HG02981 (cell line): ENCODE measurements around the gene KRTAP1-4.
"Not testable (repeated sequence)": the region's sequence is repeated elsewhere in the genome, so short reads cannot be mapped to it uniquely, and the experiment has no call there.

ENCODE experiments used
- ATAC-seq: cut with Tn5 transposase; IDR thresholded peaks from one replicate; pipeline ENCODE4 v1.9.1; 2021; ENCODE audit warnings: mild to moderate bottlenecking, moderate library complexity; ENCODE audit not compliant: unreplicated experiment

KRTAP1-4 gene

GRCh38 chr17:41029633-41030245 is at the start of gene KRTAP1-4:
Gene KRTAP1-4, minus strand, starts transcription at chr17:41030195. Its CDS starts 117 bp downstream, at chr17:41030078.
- no peak for ATAC-seq

GRCh38 chr17:41076788-41077187 is 46.8 kb upstream of the KRTAP1-4 start:
- ATAC-seq = no peak

DNA sequence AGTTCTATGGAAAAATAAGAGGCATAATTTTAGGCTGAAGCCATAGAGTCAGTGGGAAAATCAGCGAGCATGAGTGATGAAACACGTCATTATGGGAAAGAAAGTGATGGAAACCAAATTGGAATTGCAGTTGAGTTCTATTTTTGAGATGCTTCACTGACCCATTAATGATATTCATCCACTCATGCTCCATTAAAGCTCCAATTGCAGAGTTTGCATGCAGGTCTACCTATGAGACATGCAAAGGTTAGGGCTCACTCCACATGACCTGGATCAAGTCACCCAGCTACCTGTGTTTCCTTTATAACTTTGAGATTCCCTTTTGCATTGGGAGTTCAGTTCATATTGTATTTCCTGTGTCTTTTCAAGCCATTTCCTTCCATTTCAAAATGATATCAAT is 43.7 kb upstream of the KRTAP1-4 start:
- ATAC-seq = no peak

DNA sequence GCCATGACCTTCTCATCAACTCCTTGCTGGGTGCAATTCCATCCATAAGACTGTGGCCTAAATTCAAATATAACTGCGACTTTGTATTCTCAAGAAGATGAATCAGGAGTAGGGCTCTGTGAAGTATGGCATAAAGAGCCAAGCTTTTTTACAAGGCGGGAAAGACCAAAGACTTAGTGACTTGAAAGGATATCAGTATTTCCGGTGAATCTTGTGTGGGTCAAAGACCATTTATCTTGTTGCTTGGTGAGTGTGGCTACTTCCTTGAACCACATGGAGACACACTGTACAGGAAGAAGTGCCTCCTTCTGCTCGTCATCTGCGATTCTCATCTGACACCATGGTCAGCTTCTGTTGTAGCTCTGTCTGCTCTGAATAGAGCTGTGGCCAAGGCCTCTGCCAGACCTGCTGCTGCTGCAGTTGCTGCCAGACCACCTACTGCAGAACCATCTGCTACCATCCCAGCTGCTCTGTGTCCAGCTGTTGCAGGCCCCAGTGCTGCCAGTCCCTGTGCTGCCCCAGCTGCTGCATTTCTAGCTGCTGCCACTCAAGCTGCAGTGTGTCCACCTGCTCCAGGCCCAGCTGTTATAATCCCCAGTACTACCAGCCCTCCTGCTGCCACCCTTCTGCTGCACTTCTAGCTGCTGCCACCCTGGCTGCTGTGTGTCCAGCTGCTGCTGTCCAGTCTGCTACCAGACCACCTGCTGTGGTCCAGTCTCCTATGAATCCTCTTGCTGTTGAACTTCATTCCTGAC is 41.8 kb upstream of the KRTAP1-4 start:
- no peak for ATAC-seq

- no peak for ATAC-seq
Observed at GRCh38 chr17:41069031-41069430, 39.0 kb upstream of the KRTAP1-4 start.

DNA sequence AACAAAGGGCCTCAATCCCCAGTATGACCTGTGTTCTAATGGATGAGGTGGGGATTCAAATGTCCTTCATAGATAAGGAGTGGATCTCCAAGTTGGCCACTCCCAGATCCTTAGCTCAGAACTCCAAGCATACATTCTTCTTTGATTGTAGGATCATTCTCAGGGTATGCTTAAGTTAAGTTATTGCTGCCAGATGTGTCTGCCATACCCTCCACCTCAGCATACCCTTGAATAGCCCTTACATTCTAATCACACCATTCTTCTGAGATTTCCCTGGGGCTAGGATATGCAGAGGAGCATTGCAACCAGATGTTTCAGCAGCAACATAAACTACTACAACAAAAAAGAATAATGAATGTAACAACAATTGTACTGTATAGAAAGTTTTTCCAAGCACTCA is 37.3 kb upstream of the KRTAP1-4 start:
- ATAC-seq = no peak

- ATAC-seq = no peak
Observed at GRCh38 chr17:41065829-41066624, 36.0 kb upstream of the KRTAP1-4 start, which contains the start of gene KRTAP2-4. Gene KRTAP2-4, minus strand, starts transcription at chr17:41065879. Its CDS starts 34 bp downstream, at chr17:41065845.

- ATAC-seq = not testable (repeated sequence)
Observed at GRCh38 chr17:41065016-41065689, 35.2 kb upstream of the KRTAP1-4 start.

- ATAC-seq = no peak
Observed at GRCh38 chr17:41064301-41064700, 34.3 kb upstream of the KRTAP1-4 start.

- no peak for ATAC-seq
Observed at GRCh38 chr17:41063449-41063848, 33.5 kb upstream of the KRTAP1-4 start.

DNA sequence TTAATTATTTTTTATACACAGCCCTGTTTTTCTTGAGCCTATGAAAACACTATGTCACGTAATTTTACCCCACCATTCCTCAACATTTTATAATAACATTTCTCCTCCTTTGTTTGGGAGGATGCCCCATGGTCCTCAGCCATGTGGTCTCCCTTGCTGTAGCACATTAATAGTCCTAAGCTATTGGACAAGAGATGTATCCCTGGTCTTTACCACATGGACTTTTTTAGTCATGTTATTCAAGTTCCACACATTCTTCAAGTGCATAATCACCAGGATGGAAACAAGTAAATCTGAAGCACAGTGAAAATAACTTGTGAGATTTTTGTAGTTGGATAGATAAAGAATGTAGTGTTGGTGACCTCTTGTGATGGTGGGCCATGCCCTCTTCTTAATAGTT is 32.0 kb upstream of the KRTAP1-4 start:
- ATAC-seq = no peak

DNA sequence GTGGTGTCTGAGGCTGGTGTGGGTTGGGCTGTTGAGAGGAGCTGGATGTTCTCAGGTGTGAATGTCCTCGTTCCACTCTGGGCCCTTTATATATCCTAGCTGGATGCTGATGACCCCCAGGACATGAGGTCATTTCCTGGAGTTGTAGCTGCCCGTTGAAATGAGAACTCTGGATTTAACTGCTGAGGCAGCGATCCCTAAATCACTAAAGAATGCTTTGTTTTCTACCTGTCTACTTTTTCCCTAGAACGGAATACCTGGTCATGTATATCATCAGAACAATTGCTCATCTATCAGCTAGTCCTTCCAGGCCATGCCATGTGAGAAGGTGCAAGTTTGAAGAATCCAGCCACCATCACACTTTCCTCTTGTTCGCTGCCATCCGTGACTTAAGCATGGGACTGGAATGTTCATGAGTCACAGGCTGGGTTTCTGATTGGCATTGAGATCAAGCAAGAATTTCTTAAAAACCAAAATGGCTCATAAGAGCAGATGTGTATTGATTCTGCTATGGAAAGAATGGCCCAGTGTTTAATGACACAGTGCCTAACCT is 30.1 kb upstream of the KRTAP1-4 start, which contains the start of gene KRTAP2-3:
Gene KRTAP2-3, minus strand, starts transcription at position 63 of the 553 bp plus-strand sequence. CDS start 64 bp downstream, outside the sequence.
- ATAC-seq = no peak

DNA sequence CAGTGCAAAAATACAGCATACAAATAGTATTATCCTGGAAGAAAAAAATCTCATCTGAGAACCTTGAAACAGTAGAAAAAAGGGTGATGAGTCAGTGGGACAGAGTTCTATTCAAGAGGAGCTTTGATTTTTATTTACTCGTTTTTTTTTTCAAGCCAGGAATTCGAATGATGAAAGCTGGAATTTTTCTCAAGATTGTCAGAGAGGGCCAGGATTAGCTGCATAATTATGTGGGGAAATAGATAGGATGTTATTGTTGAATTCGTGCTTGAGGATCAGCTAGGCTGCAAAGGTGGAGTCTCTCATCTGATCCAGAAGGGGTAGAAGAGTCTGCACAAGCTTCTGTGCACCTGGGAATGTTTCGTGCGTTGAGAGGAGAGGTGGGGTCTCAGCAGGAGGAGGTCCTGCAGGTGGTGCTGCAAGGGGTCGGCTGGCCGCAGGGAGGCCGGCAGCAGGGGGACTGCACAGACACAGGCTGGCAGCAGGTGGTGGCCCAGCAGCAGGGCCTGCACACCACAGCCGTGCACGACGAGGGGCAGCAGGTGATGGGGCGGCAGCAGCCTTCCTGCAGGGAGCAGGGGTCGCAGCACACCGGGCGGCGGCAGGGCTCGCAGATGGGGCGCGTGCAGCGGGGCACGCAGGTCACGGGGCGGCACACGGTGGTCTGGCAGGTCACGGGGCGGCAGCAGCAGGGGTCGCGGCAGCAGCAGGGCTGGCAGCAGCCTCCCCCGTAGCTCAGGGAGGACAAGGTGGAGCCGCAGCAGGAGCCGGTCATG is 29.5 kb upstream of the KRTAP1-4 start:
- not testable (repeated sequence) for ATAC-seq

DNA sequence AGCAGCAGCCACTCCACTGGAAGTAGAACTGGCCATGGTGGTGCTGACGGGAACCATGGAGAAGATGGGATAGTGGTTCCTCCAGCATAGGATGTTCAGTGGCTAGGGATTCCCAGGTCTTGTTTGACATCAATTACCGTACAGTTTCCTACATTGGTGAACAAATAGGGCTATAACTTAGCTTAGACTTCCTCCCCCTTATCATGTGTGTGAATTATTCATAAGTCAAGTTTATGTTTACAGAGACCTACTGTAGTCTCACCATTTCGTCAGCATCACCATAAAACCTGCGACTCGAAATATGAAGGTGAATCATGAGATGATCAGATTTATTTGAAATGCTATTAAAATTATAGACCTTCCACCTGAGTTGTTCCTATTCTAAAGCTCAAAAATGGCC is 28.7 kb upstream of the KRTAP1-4 start:
- ATAC-seq = no peak

- no peak for ATAC-seq
Observed at GRCh38 chr17:41057547-41057946, 27.6 kb upstream of the KRTAP1-4 start.

- ATAC-seq = not testable (repeated sequence)
Observed at GRCh38 chr17:41055130-41055529, 25.1 kb upstream of the KRTAP1-4 start, which contains the start of gene KRTAP2-2. Gene KRTAP2-2, minus strand, starts transcription at chr17:41055230. Its CDS starts 19 bp downstream, at chr17:41055211.

GRCh38 chr17:41054556-41054955 is 24.6 kb upstream of the KRTAP1-4 start:
- ATAC-seq = not testable (repeated sequence)

DNA sequence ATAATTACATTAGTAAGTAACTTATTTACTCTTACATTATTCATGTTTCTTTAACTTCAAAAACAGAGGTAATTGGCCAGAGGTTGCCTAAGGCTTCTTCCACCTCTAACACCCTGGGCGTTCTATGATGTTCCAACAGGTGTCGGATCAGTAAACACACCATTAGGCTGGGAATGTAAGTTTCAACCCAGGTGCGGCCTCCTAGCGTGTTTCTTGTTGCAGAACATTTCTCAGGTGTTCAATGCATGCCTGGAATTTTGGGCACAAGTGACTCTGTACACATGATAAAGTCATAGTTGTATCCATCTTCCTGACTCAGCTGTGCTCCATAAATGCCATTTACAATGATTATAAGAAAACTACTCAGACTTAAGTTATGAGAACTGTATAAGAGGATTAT is 24.0 kb upstream of the KRTAP1-4 start:
- no peak for ATAC-seq

- no peak for ATAC-seq
Observed at GRCh38 chr17:41052566-41052965, 22.6 kb upstream of the KRTAP1-4 start.

- ATAC-seq = no peak
Observed at GRCh38 chr17:41049110-41049509, 19.1 kb upstream of the KRTAP1-4 start.
